HEK293T (cell line): Measurements from ENCODE around the gene PI16.

Experiments used
- CTCF ChIA-PET: fragments of 350-600 bp; formaldehyde crosslinking; extraction: SDS; loops from one replicate; lab custom pipeline; 2021; ENCODE audit warnings: antibody characterized with exemption, inconsistent platforms; lab: Yijun Ruan, JAX
- POLR2A ChIA-PET: fragments of 350-600 bp; formaldehyde crosslinking; extraction: SDS; loops from one replicate; lab custom pipeline; 2020; ENCODE audit warnings: antibody characterized with exemption, inconsistent platforms; lab: Yijun Ruan, JAX
- DNase-seq: peaks from one replicate; pipeline ENCODE4 v3.0.0; 2012; ENCODE audit warnings: mixed read lengths; ENCODE audit errors: extremely low spot score
- ARNT ChIP-seq: fragments of 450-650 bp; IDR thresholded peaks from 2 replicates; pipeline ENCODE4 v1.6.1; 2017; ENCODE audit warnings: mild to moderate bottlenecking
- BHLHE40 ChIP-seq: fragments of 450-650 bp; IDR thresholded peaks from 2 replicates; pipeline ENCODE4 v1.6.1; 2016; ENCODE audit warnings: mild to moderate bottlenecking, moderate library complexity, borderline replicate concordance
- CTBP1 ChIP-seq: fragments of 450-650 bp; IDR thresholded peaks from 2 replicates; pipeline ENCODE4 v1.6.1; 2016; ENCODE audit warnings: borderline replicate concordance
- ELF4 ChIP-seq: fragments of 450-650 bp; IDR thresholded peaks from 2 replicates; pipeline ENCODE4 v1.6.1; 2017; ENCODE audit warnings: antibody characterized with exemption
- FOXA1 ChIP-seq: fragments of 450-650 bp; IDR thresholded peaks from 2 replicates; pipeline ENCODE4 v1.6.1; 2016; ENCODE audit warnings: mild to moderate bottlenecking
- FOXK2 ChIP-seq: fragments of 450-650 bp; IDR thresholded peaks from 2 replicates; pipeline ENCODE4 v1.6.1; 2016; ENCODE audit warnings: mild to moderate bottlenecking
- FOXM1 ChIP-seq: fragments of 450-650 bp; IDR thresholded peaks from 2 replicates; pipeline ENCODE4 v1.6.1; 2017; ENCODE audit warnings: mild to moderate bottlenecking, borderline replicate concordance
- HDGF ChIP-seq: fragments of 450-650 bp; IDR thresholded peaks from 2 replicates; pipeline ENCODE4 v1.6.1; 2017; ENCODE audit warnings: antibody characterized with exemption, borderline replicate concordance
- L3MBTL2 ChIP-seq: fragments of 450-650 bp; conservative IDR thresholded peaks from 2 replicates; pipeline ENCODE4 v1.6.1; 2016; ENCODE audit warnings: mild to moderate bottlenecking
- LEF1 ChIP-seq: fragments of 450-650 bp; IDR thresholded peaks from 2 replicates; pipeline ENCODE4 v1.6.1; 2017; ENCODE audit warnings: mild to moderate bottlenecking, borderline replicate concordance
- NFRKB ChIP-seq: fragments of 450-650 bp; IDR thresholded peaks from 2 replicates; pipeline ENCODE4 v1.6.1; 2016; ENCODE audit warnings: mild to moderate bottlenecking, moderate library complexity
- PKNOX1 ChIP-seq: fragments of 450-650 bp; IDR thresholded peaks from 2 replicates; pipeline ENCODE4 v1.6.1; 2016
- SP1 ChIP-seq: fragments of 450-650 bp; IDR thresholded peaks from 2 replicates; pipeline ENCODE4 v1.6.1; 2017
- SUZ12 ChIP-seq: fragments of 450-650 bp; IDR thresholded peaks from 2 replicates; pipeline ENCODE4 v1.6.1; 2016; ENCODE audit warnings: mild to moderate bottlenecking
- TARDBP ChIP-seq: fragments of 450-650 bp; IDR thresholded peaks from 2 replicates; pipeline ENCODE4 v1.6.1; 2016
- ZNF384 ChIP-seq: fragments of 450-650 bp; IDR thresholded peaks from 2 replicates; pipeline ENCODE4 v1.6.1; 2016

Gene PI16

GRCh38 chr6:36917541-36918193, 36.9 kb upstream of the PI16 start:
- TF ChIP-seq L3MBTL2 = no peak
- TF ChIP-seq FOXA1 = no peak
- no peak for TF ChIP-seq SUZ12
- no peak for TF ChIP-seq FOXM1
- no peak for TF ChIP-seq ARNT
- TF ChIP-seq NFRKB = no peak
- TF ChIP-seq CTBP1 = no peak
- no peak for TF ChIP-seq ELF4
- TF ChIP-seq HDGF = no peak
- no peak for TF ChIP-seq LEF1
- TF ChIP-seq FOXK2 = no peak
- TF ChIP-seq BHLHE40 = no peak
- TF ChIP-seq ZNF384 = no peak
- TF ChIP-seq TARDBP = no peak
- TF ChIP-seq PKNOX1 = no peak
- no peak for TF ChIP-seq SP1
- POLR2A ChIA-PET = no interaction called here
- CTCF ChIA-PET = no interaction called here
- no peak for DNase-seq

- ChIA-PET POLR2A (no interaction called here), CTCF (no interaction called here)
- no peak for DNase-seq
- TF ChIP-seq TARDBP = no peak
- TF ChIP-seq CTBP1 = no peak
- no peak for TF ChIP-seq ZNF384
- TF ChIP-seq BHLHE40 = no peak
- no peak for TF ChIP-seq FOXM1
- TF ChIP-seq ARNT = no peak
- no peak for TF ChIP-seq LEF1
- TF ChIP-seq NFRKB = no peak
- no peak for TF ChIP-seq FOXK2
- no peak for TF ChIP-seq PKNOX1
- TF ChIP-seq SUZ12 = no peak
- no peak for TF ChIP-seq L3MBTL2
- no peak for TF ChIP-seq FOXA1
- no peak for TF ChIP-seq HDGF
Measured at GRCh38 chr6:36920049-36920448, 34.5 kb upstream of the PI16 start.

GRCh38 chr6:36920546-36920945, 34.0 kb upstream of the PI16 start:
- TF ChIP-seq ARNT (no peak), ELF4 (no peak), HDGF (no peak), FOXM1 (no peak), BHLHE40 (no peak), SUZ12 (no peak), FOXK2 (no peak), SP1 (no peak)
- DNase-seq = no peak
- ChIA-PET POLR2A (no interaction called here), CTCF (no interaction called here)

GRCh38 chr6:36924131-36924530, 30.4 kb upstream of the PI16 start:
- POLR2A ChIA-PET = interaction anchor here (0.6 kb wide), 1 partner anchor 1219 kb away, joined by 3 read pairs; no protein-coding TSS in a partner anchor
- CTCF ChIA-PET = no interaction called here
- no peak for DNase-seq

GRCh38 chr6:36924778-36925374, 29.7 kb upstream of the PI16 start:
- no peak for DNase-seq
- POLR2A ChIA-PET = no interaction called here
- TF ChIP-seq FOXA1 (no peak), ZNF384 (no peak), ARNT (no peak), ELF4 (no peak), CTBP1 (no peak), FOXM1 (no peak)
- CTCF ChIA-PET = interaction anchor here (0.6 kb wide), 1 partner anchor 11 kb away, joined by 3 read pairs; no protein-coding TSS in a partner anchor

More at GRCh38 chr6:36924131-36924530, 30.4 kb upstream of the PI16 start:
- TF ChIP-seq ARNT = no peak

GRCh38 chr6:36925809-36926208, 28.7 kb upstream of the PI16 start:
- DNase-seq = no peak
- ChIA-PET POLR2A (no interaction called here), CTCF (no interaction called here)
- TF ChIP-seq CTBP1 (no peak), FOXM1 (no peak), SP1 (no peak), BHLHE40 (no peak), L3MBTL2 (no peak), ARNT (no peak), SUZ12 (no peak), HDGF (no peak), TARDBP (no peak), NFRKB (no peak), ZNF384 (no peak), LEF1 (no peak), FOXA1 (no peak), FOXK2 (no peak), PKNOX1 (no peak), ELF4 (no peak)
